GM23338 (cell line): ENCODE measurements around the gene SLC2A9. TPM values are rescaled to one million over a fixed set of nuclear protein-coding genes. Genes with fewer than 3 reads are reported as not detected.

Experiments
- ATAC-seq: fragments of 200-7000 bp; cut with Tn5 transposase; 3 replicates; pipeline ENCODE4 v1.9.1; 2020
- DNase-seq: peaks from one replicate; pipeline ENCODE4 v3.0.0-alpha.2; 2015; ENCODE audit warnings: low spot score
- H2AFZ ChIP-seq: fragments of 200-600 bp; sonication (generic); 2 replicates; pipeline ENCODE4 v1.8.0; 2016; ENCODE audit warnings: antibody characterized with exemption, mild to moderate bottlenecking, moderate library complexity
- H3F3A ChIP-seq: fragments of 200-600 bp; sonication (generic); replicated peaks from 2 replicates; pipeline ENCODE4 v1.8.0; 2017; ENCODE audit warnings: antibody characterized with exemption, mixed run types, low read depth
- H3K27ac ChIP-seq: fragments of 200-600 bp; sonication (generic); 2 replicates; pipeline ENCODE4 v1.6.1; 2016; ENCODE audit warnings: low read depth
- H3K27me3 ChIP-seq: fragments of 200-600 bp; sonication (generic); 2 replicates; pipeline ENCODE4 v1.8.0; 2016; ENCODE audit warnings: mild to moderate bottlenecking, mixed run types, moderate library complexity; ENCODE audit not compliant: insufficient read depth
- H3K36me3 ChIP-seq: fragments of 200-600 bp; sonication (generic); 2 replicates; pipeline ENCODE4 v1.8.0; 2016; ENCODE audit warnings: mild to moderate bottlenecking; ENCODE audit not compliant: insufficient read depth
- H3K4me1 ChIP-seq: fragments of 200-600 bp; sonication (generic); 2 replicates; pipeline ENCODE4 v1.8.0; 2016; ENCODE audit warnings: mild to moderate bottlenecking, moderate library complexity; ENCODE audit not compliant: insufficient read depth
- H3K4me2 ChIP-seq: fragments of 200-600 bp; sonication (generic); 2 replicates; pipeline ENCODE4 v1.7.1; 2017; ENCODE audit warnings: mixed run types
- H3K4me3 ChIP-seq: fragments of 200-600 bp; sonication (generic); 2 replicates; pipeline ENCODE4 v1.6.1; 2016; ENCODE audit warnings: mixed run types
- H3K79me2 ChIP-seq: fragments of 200-600 bp; sonication (generic); replicated peaks from 2 replicates; pipeline ENCODE4 v1.8.0; 2017; ENCODE audit warnings: mild to moderate bottlenecking; ENCODE audit not compliant: insufficient read depth
- H3K9me2 ChIP-seq: fragments of 200-600 bp; sonication (generic); 2 replicates; pipeline ENCODE4 v1.8.0; 2017; ENCODE audit not compliant: insufficient read depth
- H4K20me1 ChIP-seq: fragments of 200-600 bp; sonication (generic); replicated peaks from 2 replicates; pipeline ENCODE4 v1.8.0; 2017; ENCODE audit warnings: mild to moderate bottlenecking; ENCODE audit not compliant: insufficient read depth
- H3K27ac Mint-ChIP-seq: 2 replicates; pipeline ENCODE4 v1.8.0; 2020; ENCODE audit warnings: inconsistent platforms, mild to moderate bottlenecking, moderate library complexity, mixed read lengths
- H3K27me3 Mint-ChIP-seq: 3 replicates; pipeline ENCODE4 v1.8.0; 2022; ENCODE audit warnings: low read depth, mild to moderate bottlenecking, moderate library complexity, mixed read lengths, inconsistent platforms; ENCODE audit not compliant: insufficient read depth, poor library complexity
- H3K36me3 Mint-ChIP-seq: 3 replicates; pipeline ENCODE4 v1.8.0; 2021; ENCODE audit warnings: low read depth, mild to moderate bottlenecking, inconsistent platforms, moderate library complexity, mixed read lengths
- H3K4me1 Mint-ChIP-seq: 3 replicates; pipeline ENCODE4 v1.8.0; 2020; ENCODE audit warnings: mild to moderate bottlenecking, inconsistent platforms, mixed read lengths
- H3K4me3 Mint-ChIP-seq: 3 replicates; pipeline ENCODE4 v1.8.0; 2021; ENCODE audit warnings: moderate library complexity, mild to moderate bottlenecking, inconsistent platforms, mixed read lengths
- H3K9me3 Mint-ChIP-seq: 3 replicates; pipeline ENCODE4 v1.8.0; 2020; ENCODE audit warnings: moderate library complexity, mild to moderate bottlenecking, inconsistent platforms, mixed read lengths
- CTCF ChIP-seq, 2 experiments: fragments of 200-600 bp in 1 of 2; sonication (generic) in 1 of 2; conservative IDR thresholded peaks; 2 replicates each; pipeline versions ENCODE4 v1.5.1 to v1.6.1; 2016 to 2017; ENCODE audit warnings: antibody characterized with exemption in 2 of 2, low read depth in 2 of 2, mild to moderate bottlenecking in 2 of 2, moderate library complexity in 1 of 2
- ETS1 ChIP-seq: IDR thresholded peaks from 2 replicates; pipeline ENCODE4 v1.6.1; 2016; ENCODE audit warnings: antibody characterized with exemption
- EZH2 ChIP-seq: fragments of 200-600 bp; sonication (generic); IDR thresholded peaks from one replicate; pipeline ENCODE4 v1.8.0; 2017; ENCODE audit warnings: antibody characterized with exemption, mild to moderate bottlenecking, low read depth; ENCODE audit not compliant: unreplicated experiment
- EZH2phosphoT487 ChIP-seq: fragments of 200-600 bp; sonication (generic); IDR thresholded peaks from one replicate; pipeline ENCODE4 v1.8.1; 2018; ENCODE audit warnings: antibody characterized with exemption; ENCODE audit not compliant: unreplicated experiment
- JUNB ChIP-seq: IDR thresholded peaks from one replicate; pipeline ENCODE4 v1.6.1; 2016; ENCODE audit warnings: antibody characterized with exemption; ENCODE audit not compliant: unreplicated experiment
- POLR2AphosphoS5 ChIP-seq: IDR thresholded peaks from 2 replicates; pipeline ENCODE4 v1.6.1; 2016; ENCODE audit warnings: antibody characterized with exemption, low read depth
- REST ChIP-seq: IDR thresholded peaks from one replicate; pipeline ENCODE4 v1.6.1; 2018; ENCODE audit warnings: antibody characterized with exemption; ENCODE audit not compliant: unreplicated experiment
- STAT1 ChIP-seq: IDR thresholded peaks from one replicate; pipeline ENCODE4 v1.6.1; 2016; ENCODE audit warnings: antibody characterized with exemption; ENCODE audit not compliant: unreplicated experiment
- ZNF114 ChIP-seq: fragments of 250-450 bp; sonication (Bioruptor Pico); IDR thresholded peaks from 2 replicates; pipeline ENCODE4 v1.5.0; 2020; ENCODE audit warnings: mild to moderate bottlenecking, moderate library complexity
- ZNF331 ChIP-seq: fragments of 250-450 bp; sonication (Bioruptor Pico); IDR thresholded peaks from 2 replicates; pipeline ENCODE4 v1.5.0; 2020; ENCODE audit warnings: low read depth, mild to moderate bottlenecking, moderate library complexity
- polyA plus RNA-seq: library from polyadenylated mRNA; unstranded; fragments of >200 nt; fragmentation: Nextera tagmentation; extraction: Ambion mirVana; gene quantifications from 2 replicates; pipeline ENCODE4 v1.2.1, GENCODE V29; 2016
- total RNA-seq: library from RNA; depleted of rRNA; stranded (reverse); fragments of >200 nt; shearing (Covaris generic); gene quantifications from 2 replicates; pipeline ENCODE4 v1.2.3, GENCODE V29; 2014
- TF ChIP-seq, protein P1 (sequence below): fragments of 250-450 bp; sonication (Bioruptor Pico); IDR thresholded peaks from 2 replicates; pipeline ENCODE4 v1.5.0; 2020; ENCODE audit warnings: mild to moderate bottlenecking, moderate library complexity

SLC2A9 gene
- total and polyA plus RNA-seq, 2 experiments from 2014 or later: 0.21 to 0.40 TPM

- no peak for TF ChIP-seq ETS1
- TF ChIP-seq ZNF114: no peak
- TF ChIP-seq CTCF (conservative IDR thresholded peaks at IDR 0.05; ENCODE audit: low read depth in 2 of 2): no peak
- no peak for TF ChIP-seq STAT1
- TF ChIP-seq POLR2AphosphoS5: no peak
- TF ChIP-seq REST: no peak
- TF ChIP-seq ZNF331 (CRISPR knock-in tag): no peak
- no peak for TF ChIP-seq JUNB
- TF ChIP-seq EZH2phosphoT487: no peak
Observed at GRCh38 chr4:10019521-10020051, 1.7 kb downstream of the SLC2A9 start (continued).

DNA sequence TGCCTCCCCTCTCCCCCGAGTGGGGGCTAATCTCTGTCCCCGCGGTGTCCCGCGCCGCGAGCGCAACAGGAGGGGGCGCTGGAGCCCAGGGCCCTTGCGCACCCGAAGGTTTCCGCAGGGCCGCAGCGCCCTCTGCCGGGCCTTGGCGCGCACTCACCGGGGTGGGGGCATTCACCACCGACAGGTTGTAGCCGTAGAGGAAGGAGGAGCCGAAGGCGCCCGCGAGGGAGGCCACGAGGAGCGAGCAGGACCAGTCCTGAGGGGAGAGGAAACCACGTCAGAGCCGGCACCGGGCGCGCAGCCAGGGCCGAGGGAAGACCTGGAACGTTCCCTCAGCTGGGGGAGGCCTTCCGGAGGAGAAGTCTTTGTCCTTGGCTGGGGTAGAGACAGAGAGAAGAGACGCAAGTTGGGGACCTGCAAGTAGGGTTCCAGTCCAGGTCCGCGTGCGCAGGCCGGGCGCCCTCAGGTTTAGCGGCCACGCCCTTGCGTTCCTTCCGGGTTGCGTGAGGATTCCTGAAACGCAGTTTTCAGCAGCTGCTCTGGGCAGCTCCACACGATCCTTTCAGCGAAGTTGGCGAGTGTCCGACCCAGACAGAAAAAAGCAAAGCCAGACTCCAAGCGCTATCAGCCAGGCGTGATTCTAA lies 2.4 kb downstream of the SLC2A9 start:
- H3K4me1 ChIP-seq: peaks cover 4% of the 10 kb centered on the region; the same call in 1 of the 2 replicates
- H3F3A ChIP-seq: no peaks in the 10 kb centered on the region
- peak overlapping the region; percentile 86 for H3K4me2 ChIP-seq
- peak overlapping the region; percentile 63 for H3K4me3 ChIP-seq
- DNase-seq (peak; percentile 95), ATAC-seq (peak; percentile 95)
- no peaks in the 10 kb centered on the region for H3K9me3 Mint-ChIP-seq
- peaks cover 6% of the 10 kb centered on the region for H3K27me3 Mint-ChIP-seq
- H3K4me3 Mint-ChIP-seq: peak overlapping the region; percentile 80
- H3K27ac ChIP-seq: no peak overlapping the region
- peak overlapping the region; percentile 84 for H3K27ac Mint-ChIP-seq
- no peaks in the 10 kb centered on the region for H3K36me3 ChIP-seq
- H2AFZ ChIP-seq: peak overlapping the region; percentile 100
- H3K9me2 ChIP-seq: no peaks in the 10 kb centered on the region
- H4K20me1 ChIP-seq: no peaks in the 10 kb centered on the region
- H3K36me3 Mint-ChIP-seq: no peaks in the 10 kb centered on the region
- H3K79me2 ChIP-seq: no peaks in the 10 kb centered on the region
- H3K4me1 Mint-ChIP-seq: no peaks in the 10 kb centered on the region
- H3K27me3 ChIP-seq: peaks cover 8% of the 10 kb centered on the region; the same call in 1 of the 2 replicates
- TF ChIP-seq STAT1: no peak
- no peak for TF ChIP-seq EZH2
- TF ChIP-seq, protein P1, sequence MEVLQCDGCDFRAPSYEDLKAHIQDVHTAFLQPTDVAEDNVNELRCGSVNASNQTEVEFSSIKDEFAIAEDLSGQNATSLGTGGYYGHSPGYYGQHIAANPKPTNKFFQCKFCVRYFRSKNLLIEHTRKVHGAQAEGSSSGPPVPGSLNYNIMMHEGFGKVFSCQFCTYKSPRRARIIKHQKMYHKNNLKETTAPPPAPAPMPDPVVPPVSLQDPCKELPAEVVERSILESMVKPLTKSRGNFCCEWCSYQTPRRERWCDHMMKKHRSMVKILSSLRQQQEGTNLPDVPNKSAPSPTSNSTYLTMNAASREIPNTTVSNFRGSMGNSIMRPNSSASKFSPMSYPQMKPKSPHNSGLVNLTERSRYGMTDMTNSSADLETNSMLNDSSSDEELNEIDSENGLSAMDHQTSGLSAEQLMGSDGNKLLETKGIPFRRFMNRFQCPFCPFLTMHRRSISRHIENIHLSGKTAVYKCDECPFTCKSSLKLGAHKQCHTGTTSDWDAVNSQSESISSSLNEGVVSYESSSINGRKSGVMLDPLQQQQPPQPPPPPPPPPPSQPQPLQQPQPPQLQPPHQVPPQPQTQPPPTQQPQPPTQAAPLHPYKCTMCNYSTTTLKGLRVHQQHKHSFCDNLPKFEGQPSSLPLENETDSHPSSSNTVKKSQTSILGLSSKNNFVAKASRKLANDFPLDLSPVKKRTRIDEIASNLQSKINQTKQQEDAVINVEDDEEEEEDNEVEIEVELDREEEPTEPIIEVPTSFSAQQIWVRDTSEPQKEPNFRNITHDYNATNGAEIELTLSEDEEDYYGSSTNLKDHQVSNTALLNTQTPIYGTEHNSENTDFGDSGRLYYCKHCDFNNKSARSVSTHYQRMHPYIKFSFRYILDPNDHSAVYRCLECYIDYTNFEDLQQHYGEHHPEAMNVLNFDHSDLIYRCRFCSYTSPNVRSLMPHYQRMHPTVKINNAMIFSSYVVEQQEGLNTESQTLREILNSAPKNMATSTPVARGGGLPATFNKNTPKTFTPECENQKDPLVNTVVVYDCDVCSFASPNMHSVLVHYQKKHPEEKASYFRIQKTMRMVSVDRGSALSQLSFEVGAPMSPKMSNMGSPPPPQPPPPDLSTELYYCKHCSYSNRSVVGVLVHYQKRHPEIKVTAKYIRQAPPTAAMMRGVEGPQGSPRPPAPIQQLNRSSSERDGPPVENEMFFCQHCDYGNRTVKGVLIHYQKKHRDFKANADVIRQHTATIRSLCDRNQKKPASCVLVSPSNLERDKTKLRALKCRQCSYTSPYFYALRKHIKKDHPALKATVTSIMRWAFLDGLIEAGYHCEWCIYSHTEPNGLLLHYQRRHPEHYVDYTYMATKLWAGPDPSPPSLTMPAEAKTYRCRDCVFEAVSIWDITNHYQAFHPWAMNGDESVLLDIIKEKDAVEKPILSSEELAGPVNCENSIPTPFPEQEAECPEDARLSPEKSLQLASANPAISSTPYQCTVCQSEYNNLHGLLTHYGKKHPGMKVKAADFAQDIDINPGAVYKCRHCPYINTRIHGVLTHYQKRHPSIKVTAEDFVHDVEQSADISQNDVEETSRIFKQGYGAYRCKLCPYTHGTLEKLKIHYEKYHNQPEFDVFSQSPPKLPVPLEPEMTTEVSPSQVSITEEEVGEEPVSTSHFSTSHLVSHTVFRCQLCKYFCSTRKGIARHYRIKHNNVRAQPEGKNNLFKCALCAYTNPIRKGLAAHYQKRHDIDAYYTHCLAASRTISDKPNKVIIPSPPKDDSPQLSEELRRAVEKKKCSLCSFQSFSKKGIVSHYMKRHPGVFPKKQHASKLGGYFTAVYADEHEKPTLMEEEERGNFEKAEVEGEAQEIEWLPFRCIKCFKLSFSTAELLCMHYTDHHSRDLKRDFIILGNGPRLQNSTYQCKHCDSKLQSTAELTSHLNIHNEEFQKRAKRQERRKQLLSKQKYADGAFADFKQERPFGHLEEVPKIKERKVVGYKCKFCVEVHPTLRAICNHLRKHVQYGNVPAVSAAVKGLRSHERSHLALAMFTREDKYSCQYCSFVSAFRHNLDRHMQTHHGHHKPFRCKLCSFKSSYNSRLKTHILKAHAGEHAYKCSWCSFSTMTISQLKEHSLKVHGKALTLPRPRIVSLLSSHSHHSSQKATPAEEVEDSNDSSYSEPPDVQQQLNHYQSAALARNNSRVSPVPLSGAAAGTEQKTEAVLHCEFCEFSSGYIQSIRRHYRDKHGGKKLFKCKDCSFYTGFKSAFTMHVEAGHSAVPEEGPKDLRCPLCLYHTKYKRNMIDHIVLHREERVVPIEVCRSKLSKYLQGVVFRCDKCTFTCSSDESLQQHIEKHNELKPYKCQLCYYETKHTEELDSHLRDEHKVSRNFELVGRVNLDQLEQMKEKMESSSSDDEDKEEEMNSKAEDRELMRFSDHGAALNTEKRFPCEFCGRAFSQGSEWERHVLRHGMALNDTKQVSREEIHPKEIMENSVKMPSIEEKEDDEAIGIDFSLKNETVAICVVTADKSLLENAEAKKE (CRISPR knock-in tag): no peak
